Testis (tissue), 3 donors: ENCODE data around the gene OLFM1. TPM values are rescaled to one million over a fixed set of nuclear protein-coding genes. Genes with fewer than 3 reads are reported as not detected.
A peak's percentile ranks its signal among the peaks of the same experiment; 100 is the strongest.
"Not testable (repeated sequence)": the region's sequence is repeated elsewhere in the genome, so short reads cannot be mapped to it uniquely, and the experiment has no call there.

Source experiments
- DNase-seq: peaks from one replicate; pipeline ENCODE4 v3.0.0-alpha.2; 2019
- H3K27ac ChIP-seq, 2 donors: fragments of 200-600 bp; sonication (generic); one replicate each; pipeline ENCODE4 v1.5.1; 2019
- H3K27me3 ChIP-seq: fragments of 200-600 bp; sonication (generic); one replicate; pipeline ENCODE4 v1.5.1; 2019
- H3K36me3 ChIP-seq: fragments of 200-600 bp; sonication (generic); one replicate; pipeline ENCODE4 v1.5.1; 2017; ENCODE audit warnings: low read depth; ENCODE audit errors: missing control alignments
- H3K4me1 ChIP-seq: fragments of 200-600 bp; sonication (generic); one replicate; pipeline ENCODE4 v1.5.1; 2019
- H3K4me3 ChIP-seq, 2 donors: fragments of 200-600 bp; sonication (generic); one replicate each; pipeline ENCODE4 v1.5.1; 2017 to 2019
- H3K9me3 ChIP-seq: fragments of 200-600 bp; sonication (generic); one replicate; pipeline ENCODE4 v1.5.1; 2017
- POLR2A ChIP-seq: fragments of 450-650 bp; IDR thresholded peaks from one replicate; pipeline ENCODE4 v1.6.1; 2017; ENCODE audit warnings: antibody characterized with exemption, mild to moderate bottlenecking, moderate library complexity
- WGBS, 2 donors: methylation state at CpG; one replicate each; pipeline ENCODE4 v1.1.5; 2018; 5-methylcytosine and 5-hydroxymethylcytosine counted together
- intact Hi-C: fragments of 100-400 bp; cut with DNase I; formaldehyde crosslinking; loops from one replicate; pipeline ENCODE4 v1.15.1; 2023; ENCODE audit warnings: low total_unique reads
- polyA plus RNA-seq: library from polyadenylated mRNA; stranded (reverse); fragments of 350-450 nt; fragmentation: Illumina TruSeq; extraction: RNeasy Lipid Tissue Mini Kit (QIAGEN cat#74804); gene quantifications from one replicate; pipeline ENCODE4 v1.2.3, GENCODE V29; 2014; ENCODE audit warnings: low read depth, low replicate concordance; ENCODE audit not compliant: insufficient read depth
- total RNA-seq, 2 donors: library from RNA; depleted of rRNA; stranded (reverse); fragments of >200 nt; gene quantifications; one replicate each; pipeline ENCODE4 v1.2.3, GENCODE V29; 2016
- TF ChIP-seq, protein P1 (sequence below), 3 experiments: fragments of 450-650 bp in 2 of 3; fragments of 200-600 bp in 1 of 3; sonication (generic) in 1 of 3; IDR thresholded peaks; one replicate each; pipeline ENCODE4 v1.5.1; 2016 to 2019; ENCODE audit warnings: antibody characterized with exemption in 3 of 3, mild to moderate bottlenecking in 2 of 3, moderate library complexity in 1 of 3

Gene OLFM1
- total and polyA plus RNA-seq, 3 donors from 2014 or later, result 13.9 to 24.4 (median 16.0) TPM

GRCh38 chr9:135062254-135062653 lies 25.2 kb upstream of the OLFM1 start:
- Histone ChIP-seq H3K27me3 (no peaks in the 10 kb centered on the region), H3K4me3 (no peak overlapping the region), H3K4me1 (no peaks in the 10 kb centered on the region), H3K27ac (no peak overlapping the region), H3K9me3 (no peaks in the 10 kb centered on the region), H3K36me3 (no peaks in the 10 kb centered on the region)
- no peak for DNase-seq
- no peak for TF ChIP-seq POLR2A
- TF ChIP-seq, protein P1, sequence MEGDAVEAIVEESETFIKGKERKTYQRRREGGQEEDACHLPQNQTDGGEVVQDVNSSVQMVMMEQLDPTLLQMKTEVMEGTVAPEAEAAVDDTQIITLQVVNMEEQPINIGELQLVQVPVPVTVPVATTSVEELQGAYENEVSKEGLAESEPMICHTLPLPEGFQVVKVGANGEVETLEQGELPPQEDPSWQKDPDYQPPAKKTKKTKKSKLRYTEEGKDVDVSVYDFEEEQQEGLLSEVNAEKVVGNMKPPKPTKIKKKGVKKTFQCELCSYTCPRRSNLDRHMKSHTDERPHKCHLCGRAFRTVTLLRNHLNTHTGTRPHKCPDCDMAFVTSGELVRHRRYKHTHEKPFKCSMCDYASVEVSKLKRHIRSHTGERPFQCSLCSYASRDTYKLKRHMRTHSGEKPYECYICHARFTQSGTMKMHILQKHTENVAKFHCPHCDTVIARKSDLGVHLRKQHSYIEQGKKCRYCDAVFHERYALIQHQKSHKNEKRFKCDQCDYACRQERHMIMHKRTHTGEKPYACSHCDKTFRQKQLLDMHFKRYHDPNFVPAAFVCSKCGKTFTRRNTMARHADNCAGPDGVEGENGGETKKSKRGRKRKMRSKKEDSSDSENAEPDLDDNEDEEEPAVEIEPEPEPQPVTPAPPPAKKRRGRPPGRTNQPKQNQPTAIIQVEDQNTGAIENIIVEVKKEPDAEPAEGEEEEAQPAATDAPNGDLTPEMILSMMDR (IDR thresholded peaks at IDR 0.05), result no peak
- intact Hi-C loops, result no loop called here
- 84 to 93% methylated on average over 5 of the region's 5 CpGs for WGBS, 2 donors

DNA sequence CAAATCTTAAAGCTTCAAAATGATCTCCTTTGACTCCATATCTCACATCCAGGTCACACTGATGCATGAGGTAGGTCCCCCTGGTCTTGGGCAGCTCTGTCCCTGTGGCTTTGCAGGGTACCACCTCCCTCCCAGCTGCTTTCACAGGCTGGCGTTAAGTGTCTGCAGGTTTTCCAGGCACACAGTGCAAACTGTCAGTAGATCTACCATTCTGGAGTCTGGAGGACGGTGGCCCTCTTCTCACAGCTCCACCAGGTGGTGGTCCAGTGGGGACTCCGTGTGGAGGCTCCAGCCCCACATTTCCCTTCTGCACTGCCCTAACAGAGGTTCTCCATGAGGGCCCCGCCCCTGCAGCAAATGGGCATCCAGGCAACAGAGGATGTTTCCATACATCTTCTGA lies 24.0 kb upstream of the OLFM1 start:
- H3K9me3 ChIP-seq, DNase-seq, intact Hi-C loops, H3K4me1 ChIP-seq, H3K4me3 ChIP-seq, H3K27ac ChIP-seq, H3K36me3 ChIP-seq, H3K27me3 ChIP-seq: not testable (repeated sequence)
- WGBS, 2 donors, result 58 to 86% methylated on average over 4 of the region's 4 CpGs

DNA sequence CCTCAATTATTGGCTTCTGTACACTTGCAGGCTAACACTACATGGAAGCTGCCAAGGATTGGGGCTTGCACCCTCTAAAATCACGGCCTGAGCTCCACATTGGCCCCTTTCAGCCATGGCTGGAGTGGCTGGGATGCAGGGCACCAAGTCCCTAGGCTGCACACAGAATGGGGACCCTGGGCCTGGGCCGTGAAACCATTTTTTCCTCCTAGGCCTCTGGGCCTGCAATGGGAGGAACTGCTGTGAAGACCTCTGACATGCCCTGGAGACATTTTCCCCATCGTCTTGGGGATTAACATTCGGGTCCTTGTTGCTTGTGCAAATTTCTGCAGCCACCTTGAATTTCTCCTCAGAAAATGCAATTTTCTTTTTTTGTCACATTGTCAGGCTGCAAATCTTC lies 23.6 kb upstream of the OLFM1 start:
- H3K4me1 ChIP-seq, DNase-seq, intact Hi-C loops, H3K4me3 ChIP-seq, H3K9me3 ChIP-seq, H3K27me3 ChIP-seq, H3K36me3 ChIP-seq, H3K27ac ChIP-seq: not testable (repeated sequence)
- 67 to 82% methylated on average over 4 of the region's 4 CpGs for WGBS, 2 donors

DNA sequence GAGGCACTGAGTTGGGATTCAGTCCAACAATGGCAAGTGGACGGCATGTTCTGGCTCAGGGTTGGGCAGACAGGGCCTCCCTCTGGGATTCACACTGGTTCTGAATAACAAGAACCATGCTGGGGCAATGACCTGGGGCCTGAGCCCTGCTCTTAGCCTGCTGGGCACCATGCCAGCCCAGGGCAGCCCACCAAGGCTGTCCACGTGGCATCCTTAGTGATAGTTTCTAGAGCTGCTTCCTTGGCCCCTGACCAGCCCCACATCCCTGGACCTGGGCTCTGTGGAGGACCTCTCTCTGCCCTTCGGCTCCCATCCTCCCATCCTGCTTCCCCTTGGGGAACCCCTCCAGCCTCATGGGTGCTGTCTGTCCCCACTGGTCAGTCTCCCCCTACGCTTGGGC lies 22.3 kb upstream of the OLFM1 start:
- Histone ChIP-seq H3K4me3 (no peak overlapping the region), H3K36me3 (no peaks in the 10 kb centered on the region), H3K4me1 (no peaks in the 10 kb centered on the region), H3K27me3 (no peaks in the 10 kb centered on the region), H3K27ac (no peak overlapping the region), H3K9me3 (no peaks in the 10 kb centered on the region)
- WGBS, 2 donors, result 89 to 90% methylated on average over 3 to 4 of the region's 4 CpGs
- TF ChIP-seq POLR2A, result no peak
- TF ChIP-seq, protein P1 (IDR thresholded peaks at IDR 0.05), result no peak
- peak; percentile 4 for DNase-seq
- intact Hi-C loops, result no loop called here

DNA sequence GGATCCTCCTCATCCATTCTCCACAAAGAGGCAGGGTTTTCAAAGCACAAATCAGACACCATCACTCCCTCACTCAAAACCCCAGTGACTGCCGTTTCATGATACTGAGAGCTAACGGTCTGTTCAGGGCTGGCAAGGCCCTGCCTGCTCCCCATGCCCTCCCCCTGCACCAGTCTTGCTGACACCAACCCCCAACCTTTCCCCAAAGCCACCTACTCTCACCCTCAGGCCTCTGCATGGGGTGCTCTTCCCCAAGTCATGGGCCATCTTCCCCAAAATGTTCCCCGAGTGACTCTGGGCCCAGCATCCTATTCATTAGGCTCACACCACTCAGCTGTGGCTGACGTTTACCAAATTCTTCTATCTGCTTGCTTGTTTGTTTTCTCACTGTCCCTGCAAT lies 21.7 kb upstream of the OLFM1 start:
- intact Hi-C loops, result no loop called here
- Histone ChIP-seq H3K27me3 (no peaks in the 10 kb centered on the region), H3K4me3 (no peak overlapping the region), H3K27ac (no peak overlapping the region), H3K36me3 (no peaks in the 10 kb centered on the region), H3K9me3 (no peaks in the 10 kb centered on the region), H3K4me1 (no peaks in the 10 kb centered on the region)
- WGBS, 2 donors, result 62 to 79% methylated on average over 4 of the region's 4 CpGs
- DNase-seq, result no peak
- no peak for TF ChIP-seq POLR2A
- TF ChIP-seq, protein P1 (IDR thresholded peaks at IDR 0.05), result no peak

DNA sequence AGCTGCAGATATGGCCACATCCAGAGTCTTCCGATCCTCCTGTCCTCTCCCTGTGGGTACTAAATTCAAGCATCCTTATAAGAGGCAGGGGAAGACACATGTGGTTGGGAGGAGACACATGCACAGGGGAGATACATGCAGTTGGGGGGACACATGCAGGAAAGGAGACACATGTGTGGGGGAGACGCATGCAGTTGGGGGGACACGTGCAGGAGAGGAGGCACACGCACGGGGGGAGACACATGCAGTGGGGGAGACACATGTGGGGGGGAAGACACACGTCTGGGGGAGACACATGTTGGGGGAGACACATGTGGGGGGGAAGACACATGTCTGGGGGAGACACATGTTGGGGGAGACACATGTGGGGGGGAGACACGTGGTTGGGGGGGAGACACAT lies 21.2 kb upstream of the OLFM1 start:
- DNase-seq, result no peak
- H3K9me3 ChIP-seq, result no peaks in the 10 kb centered on the region
- no peaks in the 10 kb centered on the region for H3K4me1 ChIP-seq
- H3K27me3 ChIP-seq, result no peaks in the 10 kb centered on the region
- H3K27ac ChIP-seq, result no peak overlapping the region
- no peaks in the 10 kb centered on the region for H3K36me3 ChIP-seq
- TF ChIP-seq, protein P1 (IDR thresholded peaks at IDR 0.05), result no peak
- no peak for TF ChIP-seq POLR2A
- WGBS, 2 donors, result 59 to 78% methylated on average over 6 to 7 of the region's 7 CpGs
- H3K4me3 ChIP-seq, result no peak overlapping the region
- intact Hi-C loops, result no loop called here
